B cell (primary cell): Measurements from ENCODE around the gene TSTD1. TPM values are rescaled to one million over a fixed set of nuclear protein-coding genes. Genes with fewer than 3 reads are reported as not detected.
A peak's percentile ranks its signal among the peaks of the same experiment; 100 is the strongest.

Experiments
- ATAC-seq: fragments of 200-7000 bp; cut with Tn5 transposase; one replicate; pipeline ENCODE4 v1.10.0; 2021; ENCODE audit warnings: low read depth, mild to moderate bottlenecking, moderate number of reproducible peaks, moderate library complexity
- CTCF ChIA-PET: fragments of 350-600 bp; sonication (Branson Sonifier 250); formaldehyde crosslinking; loops from one replicate; lab custom pipeline; 2021; ENCODE audit warnings: antibody characterized with exemption, inconsistent platforms; lab: Charles Lee
- POLR2A ChIA-PET: fragments of 350-600 bp; sonication (Branson Sonifier 250); formaldehyde crosslinking; loops from one replicate; lab custom pipeline; 2021; ENCODE audit warnings: antibody characterized with exemption; lab: Charles Lee
- DNase-seq: peaks from one replicate; pipeline ENCODE4 v3.0.0; 2013
- H2AFZ ChIP-seq: 2 replicates; pipeline ENCODE4 v1.6.1; 2012; ENCODE audit warnings: mild to moderate bottlenecking, low read depth, low read length; ENCODE audit not compliant: insufficient read depth, poor library complexity, severe bottlenecking
- H3K27ac ChIP-seq, 2 donors: 1 replicate in 1 of 2; 2 replicates in 1 of 2; pipeline ENCODE4 v1.5.1; 2012 to 2013; ENCODE audit warnings: low read length in 2 of 2, mild to moderate bottlenecking in 2 of 2, moderate library complexity in 1 of 2
- H3K27me3 ChIP-seq, 4 experiments: fragments of 200-600 bp in 1 of 4; sonication (generic) in 1 of 4; replicated peaks in 1 of 4; 1 replicate in 2 of 4; 2 replicates in 2 of 4; pipeline versions ENCODE4 v1.6.1 to v1.7.0; 2013 to 2016; ENCODE audit warnings: low read length in 3 of 4, mild to moderate bottlenecking in 2 of 4, mixed read lengths in 1 of 4, moderate library complexity in 1 of 4; ENCODE audit not compliant: insufficient read depth in 4 of 4, control insufficient read depth in 3 of 4; ENCODE audit errors: control extremely low read depth in 1 of 4
- H3K36me3 ChIP-seq, 2 experiments: replicated peaks in 1 of 2; 1 replicate in 1 of 2; 2 replicates in 1 of 2; pipeline versions ENCODE4 v1.6.1 to v1.7.1; 2013; ENCODE audit warnings: low read length in 1 of 2; ENCODE audit not compliant: insufficient read depth in 2 of 2, control insufficient read depth in 1 of 2; ENCODE audit errors: control extremely low read depth in 1 of 2, extremely low read depth in 1 of 2
- H3K4me1 ChIP-seq, 2 donors: fragments of 200-600 bp in 1 of 2; sonication (generic) in 1 of 2; 1 replicate in 1 of 2; 2 replicates in 1 of 2; pipeline versions ENCODE4 v1.5.1 to v1.6.1; 2013 to 2017; ENCODE audit warnings: low read length in 2 of 2; ENCODE audit not compliant: control insufficient read depth in 2 of 2, insufficient read depth in 2 of 2
- H3K4me2 ChIP-seq: replicated peaks from 2 replicates; pipeline ENCODE3; 2012; ENCODE audit warnings: mild to moderate bottlenecking, low read depth, low read length; ENCODE audit not compliant: poor library complexity, severe bottlenecking
- H3K4me3 ChIP-seq, 5 experiments: fragments of 200-600 bp in 1 of 5; sonication (generic) in 1 of 5; 1 replicate in 3 of 5; 2 replicates in 2 of 5; pipeline versions ENCODE4 v1.5.1 to v1.7.0; 2011 to 2016; ENCODE audit warnings: low read length in 4 of 5, mild to moderate bottlenecking in 4 of 5, low read depth in 2 of 5, control low read depth in 1 of 5, moderate library complexity in 1 of 5; ENCODE audit not compliant: insufficient read depth in 1 of 5; ENCODE audit errors: control extremely low read depth in 1 of 5, extremely low read depth in 1 of 5
- H3K79me2 ChIP-seq: fragments of 200-600 bp; sonication (generic); one replicate; pipeline ENCODE4 v1.6.0; 2016; ENCODE audit warnings: low read length; ENCODE audit not compliant: control insufficient read depth, insufficient read depth
- H3K9ac ChIP-seq: fragments of 200-600 bp; sonication (generic); 2 replicates; pipeline ENCODE4 v1.6.1; 2017; ENCODE audit warnings: mild to moderate bottlenecking, low read length, moderate library complexity
- H3K9me3 ChIP-seq, 3 donors: one replicate each; pipeline versions ENCODE4 v1.6.1 to v1.7.1; 2013; ENCODE audit warnings: low read length in 2 of 3; ENCODE audit not compliant: control insufficient read depth in 2 of 3, insufficient read depth in 1 of 3; ENCODE audit errors: control extremely low read depth in 1 of 3
- H4K20me1 ChIP-seq: 2 replicates; pipeline ENCODE4 v1.6.0; 2012; ENCODE audit warnings: mild to moderate bottlenecking, low read length; ENCODE audit not compliant: insufficient read depth, control insufficient read depth, poor library complexity, severe bottlenecking
- H3K27ac Mint-ChIP-seq: one replicate; pipeline ENCODE4 v1.8.0; 2021; ENCODE audit warnings: mixed read lengths
- H3K27me3 Mint-ChIP-seq: one replicate; pipeline ENCODE4 v1.8.0; 2021; ENCODE audit warnings: mixed read lengths
- H3K4me1 Mint-ChIP-seq: one replicate; pipeline ENCODE4 v1.8.0; 2021; ENCODE audit warnings: mixed read lengths
- H3K4me3 Mint-ChIP-seq: one replicate; pipeline ENCODE4 v1.8.0; 2021; ENCODE audit warnings: mixed read lengths
- H3K9me3 Mint-ChIP-seq: one replicate; pipeline ENCODE4 v1.8.0; 2022; ENCODE audit warnings: mixed read lengths; ENCODE audit not compliant: insufficient read depth
- EZH2 ChIP-seq: IDR thresholded peaks from 2 replicates; pipeline ENCODE4 v1.6.1; 2012; ENCODE audit warnings: borderline replicate concordance, low read depth, mild to moderate bottlenecking, moderate library complexity, low read length; ENCODE audit not compliant: insufficient read depth, poor library complexity, severe bottlenecking
- WGBS: methylation state at CpG from one replicate; pipeline ENCODE4 v1.1.5; 2013; ENCODE audit warnings: missing lambda C conversion rate; ENCODE audit not compliant: insufficient coverage; 5-methylcytosine and 5-hydroxymethylcytosine counted together
- intact Hi-C: fragments of 100-400 bp; cut with micrococcal nuclease; formaldehyde crosslinking; loops from one replicate; pipeline ENCODE4 v1.10.0; 2022
- polyA plus RNA-seq: library from polyadenylated mRNA; depleted of rRNA; stranded (reverse); fragments of >200 nt; gene quantifications from 2 replicates; pipeline ENCODE4 v1.2.3, GENCODE V29; 2012
- total RNA-seq, 2 donors: library from RNA; stranded (reverse); fragments of 120-200 nt in 1 of 2; gene quantifications; 1 replicate in 1 of 2; 2 replicates in 1 of 2; pipeline versions ENCODE4 v1.2.3 to v1.2.4, GENCODE V29; 2013 to 2022
- TF ChIP-seq, protein P1 (sequence below): fragments of 200-600 bp; IDR thresholded peaks from one replicate; pipeline ENCODE4 v1.8.0; 2022; ENCODE audit warnings: antibody characterized with exemption, mild to moderate bottlenecking

The TSTD1 gene
- total and polyA plus RNA-seq, 2 donors (not counting 1 experiment from before 2014, with no cell fraction given), result 85.6 to 242 TPM

DNA sequence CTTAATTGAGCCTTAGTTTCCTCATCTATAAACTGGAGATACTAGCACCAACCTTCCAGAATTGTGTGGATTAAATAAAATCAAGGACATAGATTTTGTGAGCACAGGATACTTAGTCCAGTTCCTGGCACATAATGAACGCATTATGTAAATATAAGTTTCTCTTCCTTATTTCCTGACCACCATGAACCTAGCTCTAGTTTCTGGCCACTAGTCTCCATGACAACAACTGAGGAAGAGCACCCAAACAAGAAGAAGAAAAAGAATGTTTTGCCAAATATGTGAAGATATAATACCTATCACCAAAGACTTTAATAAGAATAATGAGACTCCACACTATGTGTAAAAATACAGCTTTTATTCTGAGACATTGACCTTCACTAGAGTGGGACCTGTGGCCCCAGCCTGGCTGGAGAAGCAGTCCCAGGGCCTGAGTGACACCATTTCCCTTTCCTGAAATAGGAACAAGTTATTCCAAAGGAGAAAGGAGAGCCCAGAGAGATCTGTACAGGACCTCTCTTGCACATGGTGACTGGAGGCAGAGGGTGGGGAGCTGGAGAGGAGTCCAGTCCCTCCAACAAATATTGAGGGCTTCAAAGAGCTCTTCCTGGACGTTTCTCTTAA, 8.0 kb upstream of the TSTD1 start:
- intact Hi-C loops, result loop anchor here (1.0 to 10.0 kb wide), 5 partner anchors 8 to 1122 kb away; partner anchors contain the start of genes COPA, NCSTN, TAGLN2 and TSTD1
- no CpG with 5 or more reads among the region's 2 CpGs for WGBS
- peak overlapping the region; percentile 70 for H2AFZ ChIP-seq
- peaks cover 48% of the 10 kb centered on the region for H3K79me2 ChIP-seq
- peaks cover 41 to 60% of the 10 kb centered on the region in 2 donors for H3K4me1 ChIP-seq
- H3K27me3 ChIP-seq, result no peaks in the 10 kb centered on the region
- POLR2A ChIA-PET, result interaction anchor here (0.6 to 5.1 kb wide), 10 partner anchors 8 to 119 kb away, joined by 3 to 108 read pairs (median 5); partner anchors contain the start of genes ARHGAP30, DEDD, F11R and PPOX
- peak overlapping the region; percentile 99 for H3K4me3 Mint-ChIP-seq
- peak overlapping the region; percentile 99 for H3K27ac ChIP-seq
- peak; percentile 86 for DNase-seq
- peak overlapping the region; percentile 92 for H3K4me2 ChIP-seq
- TF ChIP-seq, protein P1, sequence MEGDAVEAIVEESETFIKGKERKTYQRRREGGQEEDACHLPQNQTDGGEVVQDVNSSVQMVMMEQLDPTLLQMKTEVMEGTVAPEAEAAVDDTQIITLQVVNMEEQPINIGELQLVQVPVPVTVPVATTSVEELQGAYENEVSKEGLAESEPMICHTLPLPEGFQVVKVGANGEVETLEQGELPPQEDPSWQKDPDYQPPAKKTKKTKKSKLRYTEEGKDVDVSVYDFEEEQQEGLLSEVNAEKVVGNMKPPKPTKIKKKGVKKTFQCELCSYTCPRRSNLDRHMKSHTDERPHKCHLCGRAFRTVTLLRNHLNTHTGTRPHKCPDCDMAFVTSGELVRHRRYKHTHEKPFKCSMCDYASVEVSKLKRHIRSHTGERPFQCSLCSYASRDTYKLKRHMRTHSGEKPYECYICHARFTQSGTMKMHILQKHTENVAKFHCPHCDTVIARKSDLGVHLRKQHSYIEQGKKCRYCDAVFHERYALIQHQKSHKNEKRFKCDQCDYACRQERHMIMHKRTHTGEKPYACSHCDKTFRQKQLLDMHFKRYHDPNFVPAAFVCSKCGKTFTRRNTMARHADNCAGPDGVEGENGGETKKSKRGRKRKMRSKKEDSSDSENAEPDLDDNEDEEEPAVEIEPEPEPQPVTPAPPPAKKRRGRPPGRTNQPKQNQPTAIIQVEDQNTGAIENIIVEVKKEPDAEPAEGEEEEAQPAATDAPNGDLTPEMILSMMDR, result no peak
- TF ChIP-seq EZH2, result no peak
- peaks cover 61% of the 10 kb centered on the region for H3K4me1 Mint-ChIP-seq
- H4K20me1 ChIP-seq, result no peaks in the 10 kb centered on the region
- H3K27ac Mint-ChIP-seq, result peak overlapping the region; percentile 100
- H3K36me3 ChIP-seq, result peaks cover 4 to 62% of the 10 kb centered on the region in 2 experiments
- H3K9me3 Mint-ChIP-seq, result no peaks in the 10 kb centered on the region
- H3K4me3 ChIP-seq, result peak overlapping the region; percentile 67 to 100 (median 95)
- no peaks in the 10 kb centered on the region for H3K27me3 Mint-ChIP-seq
- H3K9me3 ChIP-seq, result no peaks in the 10 kb centered on the region
- CTCF ChIA-PET, result interaction anchor here (0.7 to 10.4 kb wide), 18 partner anchors 7 to 375 kb away, joined by 3 to 127 read pairs (median 6); partner anchors contain the start of genes ARHGAP30, DEDD, F11R and KLHDC9
- peak overlapping the region; percentile 95 for H3K9ac ChIP-seq
- ATAC-seq, result peak; percentile 22
